Prostate gland (tissue), 2 donors: ENCODE measurements around the gene ARHGEF4.

Source experiments
- POLR2A ChIP-seq: fragments of 450-650 bp; IDR thresholded peaks from one replicate; pipeline ENCODE4 v1.6.1; 2016; ENCODE audit warnings: antibody characterized with exemption, mild to moderate bottlenecking
- POLR2AphosphoS5 ChIP-seq: sonication (generic); formaldehyde crosslinking; IDR thresholded peaks from one replicate; pipeline ENCODE4 v1.6.1; 2017; ENCODE audit warnings: antibody characterized with exemption
- TF ChIP-seq, protein P1 (sequence below), 4 experiments: fragments of 200-600 bp in 2 of 4; fragments of 450-650 bp in 2 of 4; sonication (generic) in 2 of 4; IDR thresholded peaks; 1 replicate in 3 of 4; 2 replicates in 1 of 4; pipeline ENCODE4 v1.5.1; 2016 to 2019; ENCODE audit warnings: antibody characterized with exemption in 4 of 4, mild to moderate bottlenecking in 2 of 4, moderate library complexity in 2 of 4

DNA sequence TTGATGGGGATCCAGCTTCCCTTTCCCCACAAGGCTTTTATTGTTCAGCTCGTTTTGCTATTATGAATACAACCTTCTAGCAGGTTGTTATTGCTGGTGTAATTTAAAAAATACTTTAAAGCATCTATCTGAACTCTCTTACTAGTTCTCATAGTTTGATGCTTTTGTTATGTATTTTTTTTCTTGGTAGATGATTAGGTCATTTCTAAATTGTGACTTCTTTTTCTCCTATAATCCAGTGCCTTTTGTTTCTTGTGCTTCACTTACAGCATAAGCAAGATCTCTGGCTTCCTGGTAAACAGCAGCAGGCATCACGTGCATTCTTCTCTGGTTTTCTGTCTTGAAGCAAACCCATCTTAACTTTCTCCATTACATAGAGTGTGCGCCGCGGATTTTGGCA lies 160.5 kb downstream of the ARHGEF4 start:
- TF ChIP-seq, protein P1, sequence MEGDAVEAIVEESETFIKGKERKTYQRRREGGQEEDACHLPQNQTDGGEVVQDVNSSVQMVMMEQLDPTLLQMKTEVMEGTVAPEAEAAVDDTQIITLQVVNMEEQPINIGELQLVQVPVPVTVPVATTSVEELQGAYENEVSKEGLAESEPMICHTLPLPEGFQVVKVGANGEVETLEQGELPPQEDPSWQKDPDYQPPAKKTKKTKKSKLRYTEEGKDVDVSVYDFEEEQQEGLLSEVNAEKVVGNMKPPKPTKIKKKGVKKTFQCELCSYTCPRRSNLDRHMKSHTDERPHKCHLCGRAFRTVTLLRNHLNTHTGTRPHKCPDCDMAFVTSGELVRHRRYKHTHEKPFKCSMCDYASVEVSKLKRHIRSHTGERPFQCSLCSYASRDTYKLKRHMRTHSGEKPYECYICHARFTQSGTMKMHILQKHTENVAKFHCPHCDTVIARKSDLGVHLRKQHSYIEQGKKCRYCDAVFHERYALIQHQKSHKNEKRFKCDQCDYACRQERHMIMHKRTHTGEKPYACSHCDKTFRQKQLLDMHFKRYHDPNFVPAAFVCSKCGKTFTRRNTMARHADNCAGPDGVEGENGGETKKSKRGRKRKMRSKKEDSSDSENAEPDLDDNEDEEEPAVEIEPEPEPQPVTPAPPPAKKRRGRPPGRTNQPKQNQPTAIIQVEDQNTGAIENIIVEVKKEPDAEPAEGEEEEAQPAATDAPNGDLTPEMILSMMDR (IDR thresholded peaks at IDR 0.05), result no peak
- TF ChIP-seq POLR2AphosphoS5 (no peak), POLR2A (no peak)
